Measurements from ENCODE around the gene CPEB3.

DNA sequence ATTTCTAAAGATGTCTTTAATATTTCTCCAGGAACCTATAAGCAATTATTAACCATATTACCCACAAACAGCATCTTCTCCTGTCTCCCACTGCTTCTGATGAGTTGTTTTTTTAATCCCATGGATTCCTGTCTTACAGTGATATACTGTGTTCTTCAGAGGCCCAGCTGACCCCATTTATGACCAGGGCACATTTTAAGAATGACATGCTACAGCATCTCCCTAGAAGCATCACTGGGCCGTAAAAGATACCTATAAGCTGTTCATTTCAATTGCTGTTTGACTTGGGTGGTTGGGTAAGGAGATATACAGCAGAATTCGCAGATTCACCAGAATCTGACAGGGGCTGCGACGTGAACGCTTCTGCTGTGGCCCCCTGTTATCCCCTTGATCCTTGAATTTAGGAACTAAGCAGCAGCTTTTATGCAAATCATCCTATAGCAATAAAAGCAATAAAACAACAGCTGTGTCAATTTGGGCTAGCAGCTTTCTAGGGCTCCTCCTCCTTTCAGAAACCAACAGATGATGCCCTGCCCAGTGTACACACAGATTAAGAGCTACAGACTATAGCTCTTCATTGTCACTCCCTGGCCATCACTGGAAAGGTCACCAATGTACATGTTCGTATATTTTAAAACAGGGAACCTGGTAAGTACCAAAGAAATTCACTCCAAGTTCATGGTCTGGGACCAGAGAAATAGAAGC is 86.8 kb downstream of the CPEB3 start:
- no peak for TF ChIP-seq CHD1 (IDR thresholded peaks at IDR 0.05; ENCODE audit: low read length)
- TF ChIP-seq IRF1 (CRISPR knock-in tag; IDR thresholded peaks at IDR 0.05; ENCODE audit: borderline replicate concordance): no peak
- no peak for TF ChIP-seq EHMT2 (IDR thresholded peaks at IDR 0.05)
- TF ChIP-seq POLR2A (conservative IDR thresholded peaks at IDR 0.05): no peak
- no peak for TF ChIP-seq JUND (IDR thresholded peaks at IDR 0.05; ENCODE audit: borderline replicate concordance, low read depth, low read length)
- TF ChIP-seq JUND (tag; IDR thresholded peaks at IDR 0.05; ENCODE audit: borderline replicate concordance, low read depth, low read length): no peak
- TF ChIP-seq ZNF589 (CRISPR knock-in tag; IDR thresholded peaks at IDR 0.05; ENCODE audit: low read depth): no peak
- no peak for TF ChIP-seq ZBTB2 (IDR thresholded peaks at IDR 0.05)
- no peak for TF ChIP-seq SETDB1 (IDR thresholded peaks at IDR 0.05; ENCODE audit: low read length)
- no peak for TF ChIP-seq EP300 (IDR thresholded peaks at IDR 0.05; ENCODE audit: low read length)
- no peak for TF ChIP-seq MAFF (IDR thresholded peaks at IDR 0.05; ENCODE audit: low read length)
- TF ChIP-seq GATAD2B (IDR thresholded peaks at IDR 0.05; ENCODE audit: borderline replicate concordance): no peak
- TF ChIP-seq, protein P1, sequence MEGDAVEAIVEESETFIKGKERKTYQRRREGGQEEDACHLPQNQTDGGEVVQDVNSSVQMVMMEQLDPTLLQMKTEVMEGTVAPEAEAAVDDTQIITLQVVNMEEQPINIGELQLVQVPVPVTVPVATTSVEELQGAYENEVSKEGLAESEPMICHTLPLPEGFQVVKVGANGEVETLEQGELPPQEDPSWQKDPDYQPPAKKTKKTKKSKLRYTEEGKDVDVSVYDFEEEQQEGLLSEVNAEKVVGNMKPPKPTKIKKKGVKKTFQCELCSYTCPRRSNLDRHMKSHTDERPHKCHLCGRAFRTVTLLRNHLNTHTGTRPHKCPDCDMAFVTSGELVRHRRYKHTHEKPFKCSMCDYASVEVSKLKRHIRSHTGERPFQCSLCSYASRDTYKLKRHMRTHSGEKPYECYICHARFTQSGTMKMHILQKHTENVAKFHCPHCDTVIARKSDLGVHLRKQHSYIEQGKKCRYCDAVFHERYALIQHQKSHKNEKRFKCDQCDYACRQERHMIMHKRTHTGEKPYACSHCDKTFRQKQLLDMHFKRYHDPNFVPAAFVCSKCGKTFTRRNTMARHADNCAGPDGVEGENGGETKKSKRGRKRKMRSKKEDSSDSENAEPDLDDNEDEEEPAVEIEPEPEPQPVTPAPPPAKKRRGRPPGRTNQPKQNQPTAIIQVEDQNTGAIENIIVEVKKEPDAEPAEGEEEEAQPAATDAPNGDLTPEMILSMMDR (IDR thresholded peaks at IDR 0.05 in 2 of 3, conservative IDR thresholded peaks at IDR 0.05 in 1 of 3; ENCODE audit: insufficient read depth in 2 of 3, low read depth in 1 of 3, low read length in 3 of 3): no peak
- TF ChIP-seq YY1 (IDR thresholded peaks at IDR 0.05; ENCODE audit: borderline replicate concordance in 1 of 3, control insufficient read depth in 1 of 3, extremely low read depth in 1 of 3, insufficient read depth in 3 of 3, insufficient read length in 1 of 3, insufficient replicate concordance in 2 of 3, low read depth in 1 of 3, low read length in 2 of 3): no peak
- TF ChIP-seq ESRRA (IDR thresholded peaks at IDR 0.05; ENCODE audit: borderline replicate concordance, low read depth): no peak

Data from K562 (cell line).